ENCODE measurements around the gene GADD45G.

GADD45G gene

GRCh38 chr9:89630508-89630907 lies 25.7 kb downstream of the GADD45G start:
- no peak for DNase-seq (ENCODE audit: low read depth)

DNA sequence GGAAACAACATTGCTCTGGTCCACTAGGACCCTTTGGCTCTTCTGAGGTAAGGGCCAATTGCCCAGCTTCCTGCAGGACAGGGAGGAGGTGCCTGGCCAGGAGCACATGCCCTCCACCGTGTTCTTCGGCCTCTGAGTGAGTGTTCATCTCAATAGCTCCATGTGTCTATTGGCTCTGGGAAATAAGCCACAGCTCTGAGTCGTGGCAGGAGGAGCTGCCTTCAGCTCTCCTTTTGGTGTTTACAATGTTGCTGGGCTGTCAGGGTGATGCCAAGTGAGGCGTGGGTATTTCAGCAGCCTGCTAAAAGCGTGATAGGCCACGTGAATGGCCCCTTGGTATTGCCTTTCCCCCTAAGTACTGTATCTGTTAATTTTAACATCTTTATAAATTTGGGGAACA lies 26.6 kb downstream of the GADD45G start:
- DNase-seq (ENCODE audit: low read depth), result no peak

DNA sequence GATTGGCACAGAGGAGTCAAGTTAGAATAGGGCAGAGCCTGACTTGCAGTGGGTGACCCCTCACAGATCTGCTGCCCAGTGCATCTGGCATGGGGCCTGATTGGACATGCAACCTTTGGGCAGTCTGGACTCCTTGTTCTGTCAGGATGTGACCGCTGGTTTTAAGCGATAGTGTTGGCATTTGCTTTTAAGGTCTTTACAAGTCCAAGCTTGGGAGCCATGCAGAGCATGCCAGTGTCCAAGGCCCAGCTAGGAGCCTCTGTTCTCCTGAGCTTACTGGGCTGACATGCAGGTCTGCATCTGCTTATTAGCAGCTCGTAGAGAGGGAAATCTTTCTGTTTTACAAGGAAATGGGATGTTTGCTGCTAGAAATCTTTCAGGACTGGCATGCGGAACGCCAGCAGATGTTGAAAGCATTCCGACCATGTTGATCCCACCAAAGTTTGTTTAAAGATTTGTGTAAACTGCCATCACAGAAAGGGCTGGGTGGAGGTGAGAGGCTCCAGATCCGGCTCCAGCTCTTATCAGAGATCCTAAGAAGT lies 27.5 kb downstream of the GADD45G start:
- no peak for DNase-seq (ENCODE audit: low read depth)

DNA sequence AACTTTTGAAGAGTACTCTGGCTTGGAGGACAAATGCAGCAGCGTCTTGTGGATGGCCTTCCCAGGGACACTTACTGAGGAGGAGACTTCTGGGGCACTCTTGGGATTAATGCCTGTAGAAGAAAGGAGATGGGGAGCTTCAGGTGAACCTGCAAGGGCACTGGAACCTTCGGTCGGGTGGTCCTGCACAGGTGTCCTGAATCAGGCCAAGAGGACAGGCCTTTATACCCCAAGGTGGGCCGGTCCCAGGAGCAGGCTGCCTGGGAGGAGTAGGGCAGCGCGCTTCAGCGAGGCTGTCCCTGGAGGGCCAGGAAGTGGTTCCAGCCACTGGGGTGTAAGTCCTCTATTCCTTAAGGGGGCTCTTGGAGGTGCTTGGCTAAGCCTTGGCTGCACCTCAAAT lies 27.9 kb downstream of the GADD45G start:
- no peak for DNase-seq (ENCODE audit: low read depth)

GRCh38 chr9:89633404-89633803 lies 28.6 kb downstream of the GADD45G start:
- no peak for DNase-seq (ENCODE audit: low read depth)

DNA sequence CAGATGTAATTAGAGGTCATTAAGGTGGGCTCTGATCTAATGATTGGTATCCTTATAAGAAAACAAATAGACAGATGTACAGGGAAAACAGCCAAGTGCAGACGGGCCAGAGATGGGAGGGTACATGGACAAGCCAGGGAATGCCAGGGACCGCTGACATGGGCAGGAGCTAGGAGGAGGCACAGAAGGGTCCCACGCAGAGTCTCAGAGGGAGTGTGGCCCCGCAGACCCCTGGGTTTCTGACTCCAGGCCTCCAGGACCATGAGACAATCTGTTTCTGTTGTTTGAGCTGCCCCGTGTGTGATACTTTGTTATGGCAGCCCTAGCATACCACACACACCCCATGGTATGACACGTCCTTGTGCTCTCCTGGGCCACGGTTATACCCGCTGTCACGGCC lies 29.1 kb downstream of the GADD45G start:
- no peak for DNase-seq (ENCODE audit: low read depth)

GRCh38 chr9:89634995-89635742 lies 30.4 kb downstream of the GADD45G start:
- no peak for DNase-seq (ENCODE audit: low read depth)

DNA sequence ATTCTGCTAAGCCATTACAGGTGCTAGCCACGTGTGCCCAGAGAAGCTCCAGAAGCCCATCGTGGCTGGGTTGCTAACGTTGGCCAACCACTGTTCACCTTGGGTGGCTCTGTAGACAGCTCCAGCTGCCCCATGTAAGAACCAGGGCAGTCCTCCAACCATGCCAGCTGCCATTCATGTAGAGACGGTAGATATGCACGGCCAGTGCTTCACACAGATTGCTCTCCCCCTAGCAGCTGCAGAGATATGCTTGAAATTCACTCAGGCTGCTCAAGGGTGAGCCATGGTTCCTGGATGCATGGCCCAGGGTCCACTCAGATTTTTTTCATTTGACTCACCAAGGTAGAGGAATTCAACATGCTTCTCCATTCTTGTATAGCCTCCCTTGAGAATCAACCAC lies 31.0 kb downstream of the GADD45G start:
- no peak for DNase-seq (ENCODE audit: low read depth)

- no peak for DNase-seq (ENCODE audit: low read depth)
Observed at GRCh38 chr9:89637787-89638186, 33.0 kb downstream of the GADD45G start.

GRCh38 chr9:89638359-89638758 lies 33.5 kb downstream of the GADD45G start:
- no peak for DNase-seq (ENCODE audit: low read depth)

GRCh38 chr9:89638893-89639292 lies 34.1 kb downstream of the GADD45G start:
- no peak for DNase-seq (ENCODE audit: low read depth)

DNA sequence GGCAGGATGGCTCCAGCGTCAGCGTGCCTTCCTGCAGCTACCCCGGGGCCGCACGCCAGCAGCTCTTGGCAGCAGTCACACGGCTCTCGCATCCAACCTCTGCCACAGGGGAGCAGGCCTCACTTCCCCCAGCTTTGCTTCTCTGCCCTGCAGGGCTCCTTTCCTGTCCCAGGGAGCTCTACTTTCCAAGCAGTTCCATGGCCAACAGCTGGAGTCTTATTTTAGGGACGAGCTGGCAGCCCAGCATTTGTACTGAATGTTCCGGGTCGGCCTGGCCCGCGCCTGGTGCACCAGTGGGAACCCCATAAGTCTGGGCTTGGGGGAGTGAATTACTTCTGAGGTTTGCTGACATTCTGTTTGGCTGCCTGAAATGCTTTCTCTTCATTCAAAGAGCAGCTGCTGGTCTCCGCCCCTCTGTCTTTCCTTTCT lies 34.6 kb downstream of the GADD45G start:
- DNase-seq (ENCODE audit: low read depth), result no peak

DNA sequence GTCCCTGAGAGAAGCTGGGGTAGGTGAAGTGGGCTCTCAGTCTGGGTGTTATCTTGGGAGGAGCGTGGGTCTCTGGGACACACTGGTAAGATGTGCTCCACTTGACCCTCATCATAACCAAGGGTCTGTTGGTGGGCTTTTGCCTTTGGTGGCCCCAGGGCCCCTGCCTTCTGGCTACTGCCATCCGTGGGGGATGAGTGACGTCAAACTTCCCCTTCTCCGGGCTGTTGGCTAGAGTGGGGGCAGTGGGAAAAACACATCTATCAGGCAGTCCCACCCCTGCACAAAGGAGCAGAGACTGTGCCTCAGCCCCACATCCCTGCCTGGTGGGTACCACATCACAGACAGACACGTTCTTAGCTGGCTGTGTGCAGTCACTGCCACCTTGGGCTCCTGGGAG lies 35.1 kb downstream of the GADD45G start:
- no peak for DNase-seq (ENCODE audit: low read depth)

GRCh38 chr9:89640361-89640760 lies 35.5 kb downstream of the GADD45G start:
- DNase-seq (ENCODE audit: low read depth), result no peak

DNA sequence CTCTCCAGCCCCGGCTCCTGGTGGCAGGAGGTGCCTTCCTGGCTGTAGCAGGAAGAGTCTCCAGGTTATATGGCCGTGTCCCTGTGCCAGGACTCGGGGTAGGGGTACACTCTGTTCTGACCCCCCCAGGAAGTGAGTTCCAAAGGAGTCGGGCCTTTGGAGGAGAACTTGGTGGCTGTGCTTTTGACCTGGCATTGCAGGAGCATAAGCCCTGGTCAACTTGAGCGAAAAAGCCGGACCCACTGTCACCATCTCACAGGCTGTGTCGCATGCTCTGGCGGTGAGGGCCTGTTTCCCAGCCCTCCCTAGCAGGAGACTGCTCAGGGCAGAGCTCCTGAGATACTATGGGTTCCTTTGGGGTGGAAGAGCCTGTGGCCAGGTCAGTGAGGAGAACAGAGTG lies 36.0 kb downstream of the GADD45G start:
- no peak for DNase-seq (ENCODE audit: low read depth)

DNA sequence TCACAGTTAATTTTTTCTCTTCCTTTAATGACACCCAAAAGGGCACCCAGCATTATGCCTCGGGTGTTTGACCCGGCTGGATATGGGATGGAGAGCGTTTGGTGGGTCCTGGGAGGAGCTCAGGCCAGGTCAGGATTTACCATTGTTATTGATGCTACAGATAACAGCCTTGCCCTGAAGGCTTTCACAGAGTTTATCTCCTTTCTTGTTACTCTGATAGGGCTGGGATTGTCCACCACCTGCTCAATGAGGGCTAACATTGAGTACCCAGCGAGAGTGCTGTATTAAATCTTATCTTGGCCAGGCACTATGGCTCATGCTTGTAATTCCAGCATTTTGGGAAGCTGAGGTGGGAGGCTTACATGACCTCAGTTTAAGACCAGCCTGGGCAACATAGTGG lies 37.2 kb downstream of the GADD45G start:
- no peak for DNase-seq (ENCODE audit: low read depth)

GRCh38 chr9:89642789-89643188 lies 38.0 kb downstream of the GADD45G start:
- no peak for DNase-seq (ENCODE audit: low read depth)

- DNase-seq (ENCODE audit: low read depth), result no peak
Observed at GRCh38 chr9:89646189-89646939, 41.6 kb downstream of the GADD45G start.

- DNase-seq (ENCODE audit: low read depth), result no peak
Observed at GRCh38 chr9:89647366-89648128, 42.7 kb downstream of the GADD45G start.

DNA sequence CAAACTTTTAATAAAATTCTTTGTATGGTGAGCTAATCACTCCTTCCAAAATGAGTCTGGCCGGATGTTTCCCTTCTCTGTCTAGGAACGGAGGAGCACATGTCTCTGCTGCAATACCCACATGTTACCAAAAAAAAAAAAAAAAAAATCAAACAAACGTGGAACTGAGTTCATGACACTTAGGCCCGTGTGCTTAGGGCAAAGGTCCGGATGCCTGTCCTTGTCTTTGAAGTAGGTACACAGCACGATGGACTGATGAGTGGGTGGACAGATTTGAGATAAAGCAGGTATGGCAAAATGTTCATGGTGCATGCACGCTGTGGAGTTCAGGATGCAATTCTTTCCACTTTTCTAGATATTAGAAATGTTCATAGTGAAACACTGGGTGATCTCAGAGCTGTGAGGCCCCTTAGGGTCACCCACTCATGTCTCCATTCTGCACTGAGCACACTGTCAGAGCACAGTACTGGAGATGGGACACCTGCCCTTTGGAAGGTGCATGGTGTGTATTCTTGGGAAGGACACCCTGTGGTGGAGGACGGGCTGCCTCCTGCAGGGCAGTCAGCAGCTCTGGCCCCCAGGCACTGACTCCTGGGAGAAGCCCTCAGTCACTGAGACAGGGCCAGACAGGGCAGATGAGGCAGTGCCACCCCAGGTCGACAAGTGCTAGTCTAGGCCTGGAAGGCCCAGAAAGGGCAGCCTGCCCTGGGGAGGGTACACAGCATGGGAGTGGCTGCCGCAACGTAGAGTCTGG lies 43.6 kb downstream of the GADD45G start:
- no peak for DNase-seq (ENCODE audit: low read depth)

DNA sequence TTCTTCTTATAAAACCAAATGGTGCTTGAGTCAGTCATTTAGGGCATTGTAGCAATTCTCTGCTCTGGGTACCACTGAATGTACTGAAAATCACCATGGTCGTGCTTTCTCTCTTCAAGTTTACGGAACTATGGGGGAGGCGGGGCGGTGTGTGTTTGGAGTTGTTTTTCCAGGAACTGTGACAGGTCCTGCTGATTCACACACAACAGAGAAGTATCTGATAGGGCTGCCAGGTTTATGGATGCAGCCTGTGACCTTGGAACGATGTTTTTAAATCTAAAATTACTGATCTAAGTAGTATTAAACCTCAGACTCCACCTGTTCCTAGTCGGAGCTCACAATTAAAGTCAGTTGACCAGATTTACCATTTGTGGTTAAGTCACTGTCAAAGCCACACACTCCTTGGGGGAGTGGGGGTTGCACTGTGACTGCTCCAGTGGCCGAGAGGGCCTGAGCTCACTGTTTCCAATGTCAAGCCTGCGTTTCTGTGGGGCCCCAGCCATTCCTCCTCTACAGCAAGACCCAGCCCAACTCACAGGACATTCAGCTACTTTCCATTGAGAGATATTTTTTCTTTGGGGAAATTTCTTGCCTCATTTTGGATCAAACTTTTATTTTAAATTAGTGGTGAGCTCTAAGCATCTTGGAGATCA lies 44.4 kb downstream of the GADD45G start:
- DNase-seq (ENCODE audit: low read depth), result no peak

Measured in stimulated activated CD8-positive, alpha-beta memory T cell treated with anti-CD3 and anti-CD28 coated beads, Interleukin-12 subunit alpha, Interleukin-12 subunit beta, amount 100 ng/mL, for 1 hour (primary cell).